Parathyroid adenoma (tissue), 2 donors: ENCODE measurements around the gene NOX4.
A peak's percentile ranks its signal among the peaks of the same experiment; 100 is the strongest.
"Not testable (repeated sequence)": the region's sequence is repeated elsewhere in the genome, so short reads cannot be mapped to it uniquely, and the experiment has no call there.

Source experiments
- H2AFZ ChIP-seq: fragments of 300-600 bp; sonication (generic); one replicate; pipeline ENCODE4 v1.7.0; 2017; ENCODE audit warnings: antibody characterized with exemption, mild to moderate bottlenecking
- H3K27ac ChIP-seq: fragments of 300-600 bp; sonication (generic); one replicate; pipeline ENCODE4 v1.7.0; 2017
- H3K27me3 ChIP-seq: fragments of 300-600 bp; sonication (generic); one replicate; pipeline ENCODE4 v1.7.0; 2017; ENCODE audit warnings: low read length; ENCODE audit not compliant: control insufficient read depth, insufficient read depth
- H3K36me3 ChIP-seq: fragments of 300-600 bp; sonication (generic); one replicate; pipeline ENCODE4 v1.7.0; 2017; ENCODE audit warnings: low read length; ENCODE audit not compliant: control insufficient read depth, insufficient read depth
- H3K4me1 ChIP-seq: fragments of 300-600 bp; sonication (generic); one replicate; pipeline ENCODE4 v1.7.0; 2017; ENCODE audit warnings: control low read depth
- H3K4me2 ChIP-seq: fragments of 300-600 bp; sonication (generic); one replicate; pipeline ENCODE4 v1.7.0; 2017; ENCODE audit warnings: low read length
- H3K4me3 ChIP-seq: fragments of 300-600 bp; sonication (generic); one replicate; pipeline ENCODE4 v1.7.0; 2017; ENCODE audit warnings: low read depth, low read length
- H3K79me2 ChIP-seq: fragments of 300-600 bp; sonication (generic); one replicate; pipeline ENCODE4 v1.7.0; 2017; ENCODE audit warnings: control low read depth
- H3K9ac ChIP-seq: fragments of 300-600 bp; sonication (generic); one replicate; pipeline ENCODE4 v1.7.0; 2017; ENCODE audit warnings: mild to moderate bottlenecking
- H3K9me3 ChIP-seq: fragments of 300-600 bp; sonication (generic); one replicate; pipeline ENCODE4 v1.7.0; 2017; ENCODE audit warnings: low read length; ENCODE audit not compliant: control insufficient read depth
- TF ChIP-seq, protein P1 (sequence below): fragments of 300-600 bp; sonication (generic); IDR thresholded peaks from one replicate; pipeline ENCODE4 v1.7.0; 2017; ENCODE audit warnings: antibody characterized with exemption, mild to moderate bottlenecking
- donor health status: primary hyperparathyroidism.

NOX4 gene

DNA sequence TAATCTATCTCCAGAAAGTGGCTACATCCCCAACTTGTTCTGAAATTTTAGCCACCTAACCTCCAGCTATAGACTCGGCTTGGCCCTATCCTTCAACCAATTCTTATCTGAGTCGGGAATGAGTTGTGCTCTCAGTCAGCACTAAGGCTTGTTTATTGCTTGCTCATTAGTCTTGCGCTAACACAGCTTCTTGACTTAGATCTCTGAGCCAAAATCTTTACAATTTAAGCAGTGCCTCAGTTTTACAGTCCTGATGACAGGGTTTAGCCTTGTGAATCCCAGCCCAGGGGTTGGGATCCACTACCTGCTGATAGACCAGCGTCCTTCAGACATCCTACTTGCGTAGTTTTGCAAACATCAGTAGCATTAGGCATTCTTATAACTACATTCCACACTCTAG lies 144.6 kb downstream of the NOX4 start:
- Histone ChIP-seq H3K36me3 (no peaks in the 10 kb centered on the region), H3K4me1 (no peaks in the 10 kb centered on the region), H3K9me3 (no peaks in the 10 kb centered on the region), H3K79me2 (no peaks in the 10 kb centered on the region), H3K4me2 (no peak overlapping the region), H3K4me3 (no peak overlapping the region), H3K27ac (no peak overlapping the region), H3K27me3 (no peaks in the 10 kb centered on the region), H2AFZ (no peak overlapping the region), H3K9ac (no peak overlapping the region)
- TF ChIP-seq, protein P1, sequence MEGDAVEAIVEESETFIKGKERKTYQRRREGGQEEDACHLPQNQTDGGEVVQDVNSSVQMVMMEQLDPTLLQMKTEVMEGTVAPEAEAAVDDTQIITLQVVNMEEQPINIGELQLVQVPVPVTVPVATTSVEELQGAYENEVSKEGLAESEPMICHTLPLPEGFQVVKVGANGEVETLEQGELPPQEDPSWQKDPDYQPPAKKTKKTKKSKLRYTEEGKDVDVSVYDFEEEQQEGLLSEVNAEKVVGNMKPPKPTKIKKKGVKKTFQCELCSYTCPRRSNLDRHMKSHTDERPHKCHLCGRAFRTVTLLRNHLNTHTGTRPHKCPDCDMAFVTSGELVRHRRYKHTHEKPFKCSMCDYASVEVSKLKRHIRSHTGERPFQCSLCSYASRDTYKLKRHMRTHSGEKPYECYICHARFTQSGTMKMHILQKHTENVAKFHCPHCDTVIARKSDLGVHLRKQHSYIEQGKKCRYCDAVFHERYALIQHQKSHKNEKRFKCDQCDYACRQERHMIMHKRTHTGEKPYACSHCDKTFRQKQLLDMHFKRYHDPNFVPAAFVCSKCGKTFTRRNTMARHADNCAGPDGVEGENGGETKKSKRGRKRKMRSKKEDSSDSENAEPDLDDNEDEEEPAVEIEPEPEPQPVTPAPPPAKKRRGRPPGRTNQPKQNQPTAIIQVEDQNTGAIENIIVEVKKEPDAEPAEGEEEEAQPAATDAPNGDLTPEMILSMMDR, result no peak

DNA sequence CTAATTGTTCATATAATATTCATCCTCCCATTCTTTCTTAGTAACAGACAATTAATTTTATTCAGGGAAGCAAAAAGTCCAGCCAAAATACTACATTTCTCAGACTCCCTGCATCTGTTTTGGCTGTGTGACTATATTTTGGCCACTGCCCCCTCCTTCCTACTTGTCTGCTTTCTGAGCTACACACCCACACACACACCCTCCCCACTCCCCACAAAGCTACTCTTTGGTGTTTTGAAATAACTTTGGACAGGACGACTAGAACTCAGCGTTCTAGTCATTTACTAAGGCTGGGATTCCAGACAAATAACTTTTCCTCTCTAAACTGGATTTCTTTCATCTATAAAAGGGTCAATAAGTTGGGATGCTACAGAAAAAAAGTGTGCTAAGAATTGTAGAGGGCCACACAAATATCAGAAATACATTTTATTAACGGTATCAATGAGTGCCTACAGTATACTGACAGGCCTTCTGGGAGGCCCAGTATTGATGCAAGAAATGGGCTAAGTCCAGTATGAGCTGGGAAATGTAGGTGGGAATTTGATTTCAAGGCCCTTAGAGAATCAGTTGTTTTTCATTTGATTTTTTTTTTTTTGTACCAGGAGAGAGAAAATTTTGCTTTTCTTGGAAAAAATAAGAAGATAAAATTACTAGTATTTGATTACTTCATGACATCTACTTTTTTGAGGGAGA lies 148.1 kb downstream of the NOX4 start:
- not testable (repeated sequence) for H3K9me3 ChIP-seq, H2AFZ ChIP-seq, H3K27ac ChIP-seq, H3K4me1 ChIP-seq, H3K4me3 ChIP-seq, H3K9ac ChIP-seq, H3K79me2 ChIP-seq, H3K4me2 ChIP-seq, H3K36me3 ChIP-seq, H3K27me3 ChIP-seq

DNA sequence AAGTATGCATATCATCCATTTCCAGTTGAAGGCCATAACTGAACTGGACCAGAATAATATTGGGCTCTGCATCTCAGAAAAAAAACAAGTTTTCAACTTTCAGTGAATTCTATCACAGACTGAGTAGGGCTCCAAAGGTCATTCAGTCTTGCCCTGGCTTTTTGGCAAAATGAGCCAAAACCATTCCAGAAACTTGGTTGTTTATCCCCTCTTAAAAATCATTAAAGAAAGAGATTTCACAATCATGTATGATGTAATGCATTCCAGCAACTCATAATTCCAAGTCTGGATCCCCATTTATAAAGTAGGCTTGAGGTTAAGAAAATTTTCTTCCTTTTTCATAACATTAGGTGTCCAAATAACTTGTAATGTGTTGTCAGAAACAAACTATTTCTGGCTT lies 150.7 kb downstream of the NOX4 start:
- H3K4me3 ChIP-seq, result not testable (repeated sequence)

DNA sequence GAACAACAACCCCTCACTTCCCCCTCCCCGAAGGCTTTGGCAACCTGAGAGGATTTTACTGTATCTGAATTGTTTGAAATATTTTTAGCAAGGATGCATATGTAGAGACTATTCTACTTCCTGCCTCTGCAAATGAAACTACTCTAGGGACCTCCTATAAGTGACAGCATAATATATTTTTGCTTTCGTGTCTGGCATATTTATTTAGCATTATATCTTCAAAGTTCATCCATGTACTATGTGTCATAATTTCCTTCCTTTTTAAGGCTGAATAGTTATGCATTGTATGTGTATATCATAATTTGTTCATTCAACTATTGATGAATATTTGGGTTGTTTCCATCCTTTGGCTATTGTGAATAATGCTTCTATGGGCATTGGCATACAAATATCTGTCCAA lies 153.1 kb downstream of the NOX4 start:
- not testable (repeated sequence) for H3K27me3 ChIP-seq, H3K9ac ChIP-seq, H2AFZ ChIP-seq, H3K27ac ChIP-seq, H3K4me3 ChIP-seq, H3K4me2 ChIP-seq, H3K79me2 ChIP-seq, H3K9me3 ChIP-seq, H3K36me3 ChIP-seq, H3K4me1 ChIP-seq

More for the DNA sequence above, 150.7 kb downstream of the NOX4 start:
- H3K27me3 ChIP-seq, H3K4me2 ChIP-seq, H2AFZ ChIP-seq, H3K4me1 ChIP-seq, H3K79me2 ChIP-seq, H3K9ac ChIP-seq, H3K9me3 ChIP-seq, H3K36me3 ChIP-seq, H3K27ac ChIP-seq: not testable (repeated sequence)

DNA sequence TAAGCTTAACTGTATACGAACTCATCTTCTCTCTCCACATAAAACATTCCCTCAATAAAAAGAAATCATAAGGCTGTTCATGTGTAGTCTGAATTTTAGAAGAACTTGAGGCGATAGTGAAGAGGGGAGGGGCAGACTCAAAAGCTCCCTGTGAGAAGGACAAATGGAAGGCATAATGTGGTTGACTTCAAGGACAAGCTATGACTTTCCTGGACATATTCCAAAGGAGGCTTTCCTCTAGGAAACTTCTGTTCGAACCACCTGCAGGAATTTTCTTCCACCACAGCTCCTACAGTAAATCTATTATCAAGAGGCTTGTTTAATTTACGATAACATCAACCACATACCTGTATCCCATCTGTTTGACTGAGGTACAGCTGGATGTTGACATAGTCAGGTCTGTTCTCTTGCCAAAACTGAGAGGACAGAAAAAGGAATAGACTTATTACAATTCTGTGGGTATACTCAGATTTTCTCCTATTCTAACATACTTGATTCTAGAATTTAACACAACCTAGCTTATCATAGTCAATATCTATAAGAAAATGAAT lies 154.0 kb downstream of the NOX4 start:
- not testable (repeated sequence) for H3K4me3 ChIP-seq, H3K79me2 ChIP-seq, H3K4me1 ChIP-seq, H3K9me3 ChIP-seq, H3K27me3 ChIP-seq, H3K36me3 ChIP-seq, H2AFZ ChIP-seq, H3K27ac ChIP-seq, H3K9ac ChIP-seq, H3K4me2 ChIP-seq

DNA sequence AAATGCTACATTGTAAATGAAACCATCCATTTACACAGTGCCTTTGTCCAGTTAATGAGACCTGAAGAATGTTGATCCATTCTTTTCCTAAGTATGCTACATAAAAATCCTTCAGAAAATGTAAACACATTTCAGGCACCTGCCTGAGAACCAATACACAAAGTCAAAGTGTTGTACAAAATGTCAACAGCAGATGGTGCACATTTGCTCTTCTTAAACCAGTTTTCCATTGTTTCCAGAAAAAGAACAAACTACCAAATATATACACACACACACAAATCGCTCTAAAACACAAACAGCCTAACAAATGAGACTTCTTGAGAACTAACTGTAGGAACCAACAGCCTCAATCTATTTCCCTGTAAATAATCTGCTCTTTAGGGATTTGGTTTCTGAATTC lies 157.5 kb downstream of the NOX4 start:
- H3K4me2 ChIP-seq, H3K79me2 ChIP-seq, H3K9ac ChIP-seq, H3K4me1 ChIP-seq, H3K4me3 ChIP-seq, H2AFZ ChIP-seq, H3K9me3 ChIP-seq, H3K27ac ChIP-seq, H3K27me3 ChIP-seq, H3K36me3 ChIP-seq: not testable (repeated sequence)
- TF ChIP-seq, protein P1, result peak; percentile 30

DNA sequence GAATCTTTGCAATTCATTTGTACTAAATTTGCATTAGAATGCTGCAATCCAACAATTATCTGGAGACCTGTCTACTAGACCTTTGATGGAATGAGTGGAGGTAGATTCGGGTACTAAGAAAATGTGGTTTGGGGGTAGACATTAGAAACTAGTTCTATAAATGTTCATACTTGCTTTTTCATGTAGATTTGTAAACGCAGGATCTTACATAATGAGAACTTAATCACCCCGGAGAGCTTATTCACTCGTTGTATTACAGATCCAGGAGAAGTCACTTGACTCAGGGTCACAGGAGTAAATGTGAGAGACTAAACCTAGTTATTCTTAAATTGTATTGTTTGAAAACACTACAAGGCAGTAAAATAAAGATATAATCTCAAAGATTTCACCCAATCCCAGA lies 159.2 kb downstream of the NOX4 start:
- H3K27ac ChIP-seq, H3K4me2 ChIP-seq, H3K36me3 ChIP-seq, H3K9ac ChIP-seq, H2AFZ ChIP-seq, H3K9me3 ChIP-seq, H3K27me3 ChIP-seq, H3K79me2 ChIP-seq, H3K4me1 ChIP-seq, H3K4me3 ChIP-seq: not testable (repeated sequence)
